Esophagus muscularis mucosa (tissue), 4 donors: Measurements from ENCODE around the gene LPAR5. TPM values are rescaled to one million over a fixed set of nuclear protein-coding genes. Genes with fewer than 3 reads are reported as not detected.

Experiments used
- DNase-seq: peaks from one replicate; pipeline ENCODE4 v3.0.0-alpha.2; 2017; ENCODE audit errors: extremely low spot score
- H3K27ac ChIP-seq, 4 donors: fragments of 200-600 bp; sonication (generic); replicated peaks in 1 of 4; 1 replicate in 3 of 4; 2 replicates in 1 of 4; pipeline ENCODE4 v1.5.1; 2016 to 2019; ENCODE audit warnings: mild to moderate bottlenecking in 1 of 4
- H3K27me3 ChIP-seq, 4 donors: fragments of 200-600 bp; sonication (generic); one replicate each; pipeline versions ENCODE4 v1.5.1 to v1.6.0; 2016 to 2019
- H3K36me3 ChIP-seq, 4 donors: fragments of 200-600 bp; sonication (generic); one replicate each; pipeline ENCODE4 v1.5.1; 2016 to 2019
- H3K4me1 ChIP-seq, 4 donors: fragments of 200-600 bp; sonication (generic); one replicate each; pipeline ENCODE4 v1.5.1; 2016 to 2019
- H3K4me3 ChIP-seq, 4 donors: fragments of 200-600 bp; sonication (generic); 1 replicate in 2 of 4; 2 replicates in 2 of 4; pipeline ENCODE4 v1.5.1; 2016 to 2019; ENCODE audit warnings: mild to moderate bottlenecking in 4 of 4, moderate library complexity in 1 of 4
- H3K9me3 ChIP-seq, 4 donors: fragments of 200-600 bp; sonication (generic); 1 replicate in 3 of 4; 2 replicates in 1 of 4; pipeline ENCODE4 v1.5.1; 2016 to 2019
- CTCF ChIP-seq, 3 experiments: fragments of 200-600 bp in 2 of 3; fragments of 450-650 bp in 1 of 3; sonication (generic) in 2 of 3; IDR thresholded peaks; one replicate each; pipeline ENCODE4 v1.5.1; 2017 to 2019; ENCODE audit warnings: antibody characterized with exemption in 3 of 3, mild to moderate bottlenecking in 2 of 3, moderate library complexity in 1 of 3
- EP300 ChIP-seq: sonication (generic); formaldehyde crosslinking; IDR thresholded peaks from one replicate; pipeline ENCODE4 v1.6.1; 2017; ENCODE audit warnings: antibody characterized with exemption
- POLR2A ChIP-seq: fragments of 450-650 bp; IDR thresholded peaks from one replicate; pipeline ENCODE4 v1.6.1; 2017; ENCODE audit warnings: antibody characterized with exemption, moderate library complexity, mild to moderate bottlenecking, low read depth
- POLR2AphosphoS5 ChIP-seq, 2 donors: sonication (generic); formaldehyde crosslinking; IDR thresholded peaks; one replicate each; pipeline ENCODE4 v1.6.1; 2017; ENCODE audit warnings: antibody characterized with exemption in 2 of 2
- WGBS: methylation state at CpG from one replicate; pipeline ENCODE4 v1.1.5; 2018; 5-methylcytosine and 5-hydroxymethylcytosine counted together
- intact Hi-C: fragments of 100-400 bp; cut with DNase I; formaldehyde crosslinking; loops from one replicate; pipeline ENCODE4 v1.15.1; 2023
- total RNA-seq, 4 donors: library from RNA; depleted of rRNA; stranded (reverse); fragments of >200 nt; gene quantifications; one replicate each; pipeline versions ENCODE4 v1.1.0 to v1.2.1, GENCODE V29; 2016

The LPAR5 gene
- total RNA-seq, 4 donors from 2014 or later, result 1.7 to 2.5 (median 1.8) TPM

DNA sequence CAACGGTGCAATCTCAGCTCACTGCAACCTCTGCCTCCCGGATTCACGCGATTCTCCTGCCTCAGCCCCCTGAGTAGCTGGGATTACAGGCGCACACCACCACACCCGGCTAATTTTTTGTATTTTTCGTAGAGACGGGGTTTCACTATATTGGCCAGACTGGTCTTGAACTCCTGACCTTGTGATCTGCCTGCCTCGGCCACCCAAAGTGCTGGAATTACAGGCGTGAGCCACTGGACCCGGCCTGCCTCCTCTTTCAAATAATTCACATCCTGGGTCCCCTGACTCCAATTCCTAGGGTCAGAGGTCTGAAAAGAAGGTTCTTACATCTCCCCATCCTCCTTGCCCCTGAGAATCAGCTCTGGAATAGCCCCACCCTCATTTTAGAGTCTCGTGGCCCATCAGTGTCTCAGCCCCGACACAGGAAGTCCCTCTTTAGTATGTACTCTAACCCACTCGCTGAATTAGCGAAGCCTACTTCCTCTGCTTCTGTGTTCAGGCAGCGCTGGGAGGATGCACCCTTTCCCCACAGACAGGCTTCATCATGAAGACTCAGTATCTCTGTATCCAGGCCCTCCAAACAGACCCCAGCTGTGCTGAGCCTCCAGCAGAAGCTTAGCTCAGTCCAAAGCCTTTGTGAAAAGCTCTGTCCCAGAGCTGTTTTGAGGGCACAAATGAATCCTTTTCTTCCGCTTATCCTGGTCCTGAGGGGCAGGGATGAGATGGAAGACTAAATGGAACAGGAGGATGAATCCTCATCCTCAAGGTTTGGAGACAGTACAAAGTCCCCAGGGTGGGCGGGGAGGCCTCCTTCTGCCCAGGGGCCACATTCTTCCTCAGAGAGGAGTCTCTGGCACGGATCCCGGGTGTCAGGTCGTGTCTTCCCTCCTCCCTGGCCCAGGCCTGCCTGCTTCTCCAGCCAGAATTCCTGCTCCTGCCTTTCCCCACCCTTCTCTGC, 3.5 kb downstream of the LPAR5 start:
- intact Hi-C loops, result no loop called here
- Histone ChIP-seq H3K27me3 (peaks cover 0 to 11% (median 0%) of the 10 kb centered on the region in 4 donors), H3K4me3 (no peak overlapping the region), H3K4me1 (peaks cover 0 to 14% (median 10%) of the 10 kb centered on the region in 4 donors), H3K27ac (peak overlapping the region in 1 of 4 donors; percentile 42), H3K9me3 (no peaks in the 10 kb centered on the region), H3K36me3 (no peaks in the 10 kb centered on the region)
- TF ChIP-seq POLR2AphosphoS5 (IDR thresholded peaks at IDR 0.05) (peak in 1 of 2 donors; percentile 13), POLR2A (no peak)
- no peak for DNase-seq
- WGBS, result 57% methylated on average over 21 of the region's 21 CpGs

DNA sequence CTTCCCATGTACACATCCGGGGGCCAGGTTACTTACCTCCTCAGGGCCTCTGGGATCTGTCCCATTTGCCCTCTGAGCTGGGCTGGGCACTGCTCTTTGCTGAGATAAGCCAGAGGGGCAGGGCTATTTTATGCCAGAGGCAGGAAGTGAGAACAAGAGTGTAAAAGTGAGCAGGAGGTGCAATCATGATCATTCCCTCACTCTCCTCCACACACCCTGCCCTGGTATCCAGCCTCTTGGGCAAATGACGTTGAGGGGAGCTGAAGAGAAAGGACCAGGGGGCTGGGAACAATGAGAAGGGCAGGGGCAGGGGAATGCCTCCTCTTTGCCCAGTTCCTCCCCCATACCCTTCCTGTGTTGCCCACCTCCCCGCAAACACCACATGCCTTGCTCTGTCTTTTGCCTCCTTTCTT, 4.2 kb downstream of the LPAR5 start:
- peak overlapping the region in 1 of 4 donors; percentile 18 for H3K27ac ChIP-seq
- peaks cover 0 to 11% (median 0%) of the 10 kb centered on the region in 4 donors for H3K27me3 ChIP-seq
- intact Hi-C loops, result no loop called here
- no peak for DNase-seq
- H3K4me1 ChIP-seq, result peaks cover 0 to 14% (median 10%) of the 10 kb centered on the region in 4 donors
- no peak overlapping the region for H3K4me3 ChIP-seq
- no peak for TF ChIP-seq CTCF (IDR thresholded peaks at IDR 0.05)
- 86% methylated on average over 3 of the region's 3 CpGs for WGBS
- no peaks in the 10 kb centered on the region for H3K9me3 ChIP-seq
- no peaks in the 10 kb centered on the region for H3K36me3 ChIP-seq

DNA sequence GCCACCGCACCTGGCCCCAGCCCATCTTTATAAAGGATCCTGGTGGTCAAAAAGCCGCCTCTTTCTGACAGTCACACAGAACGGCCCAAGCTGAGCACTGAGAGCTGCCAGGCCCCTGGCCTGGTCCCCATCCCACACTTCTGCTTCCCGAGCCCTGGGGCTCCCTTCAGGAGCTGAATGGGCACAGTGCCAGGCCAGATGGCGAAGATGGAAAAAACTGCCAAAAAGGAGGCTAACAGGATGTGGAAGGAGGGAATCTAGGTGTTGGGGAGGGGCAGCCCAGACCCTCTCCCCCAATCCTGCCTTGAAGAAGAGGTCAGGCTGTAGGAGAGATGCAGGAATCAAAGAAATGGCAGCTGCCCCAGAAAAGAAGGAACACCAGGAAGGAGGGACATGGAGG, 5.0 kb downstream of the LPAR5 start:
- WGBS, result 49% methylated on average over 5 of the region's 5 CpGs
- Histone ChIP-seq H3K27ac (no peak overlapping the region), H3K9me3 (no peaks in the 10 kb centered on the region), H3K27me3 (peaks cover 0 to 11% (median 0%) of the 10 kb centered on the region in 4 donors), H3K4me1 (peaks cover 0 to 14% (median 10%) of the 10 kb centered on the region in 4 donors), H3K36me3 (no peaks in the 10 kb centered on the region), H3K4me3 (no peak overlapping the region)
- intact Hi-C loops, result no loop called here
- no peak for TF ChIP-seq POLR2AphosphoS5 (IDR thresholded peaks at IDR 0.05)
- TF ChIP-seq CTCF (IDR thresholded peaks at IDR 0.05), result no peak
- no peak for TF ChIP-seq EP300
- no peak for TF ChIP-seq POLR2A
- DNase-seq, result no peak

GRCh38 chr12:6627616-6628015, 8.1 kb downstream of the LPAR5 start:
- TF ChIP-seq POLR2A (no peak), CTCF (IDR thresholded peaks at IDR 0.05) (no peak), POLR2AphosphoS5 (IDR thresholded peaks at IDR 0.05) (no peak), EP300 (no peak)
- no peak for DNase-seq
- Histone ChIP-seq H3K9me3 (no peaks in the 10 kb centered on the region), H3K27me3 (peaks cover 0 to 11% (median 0%) of the 10 kb centered on the region in 4 donors), H3K4me1 (peaks cover 0 to 7% (median 2%) of the 10 kb centered on the region in 4 donors), H3K4me3 (no peak overlapping the region), H3K27ac (no peak overlapping the region), H3K36me3 (no peaks in the 10 kb centered on the region)
- intact Hi-C loops, result no loop called here
- 46% methylated on average over 7 of the region's 7 CpGs for WGBS

DNA sequence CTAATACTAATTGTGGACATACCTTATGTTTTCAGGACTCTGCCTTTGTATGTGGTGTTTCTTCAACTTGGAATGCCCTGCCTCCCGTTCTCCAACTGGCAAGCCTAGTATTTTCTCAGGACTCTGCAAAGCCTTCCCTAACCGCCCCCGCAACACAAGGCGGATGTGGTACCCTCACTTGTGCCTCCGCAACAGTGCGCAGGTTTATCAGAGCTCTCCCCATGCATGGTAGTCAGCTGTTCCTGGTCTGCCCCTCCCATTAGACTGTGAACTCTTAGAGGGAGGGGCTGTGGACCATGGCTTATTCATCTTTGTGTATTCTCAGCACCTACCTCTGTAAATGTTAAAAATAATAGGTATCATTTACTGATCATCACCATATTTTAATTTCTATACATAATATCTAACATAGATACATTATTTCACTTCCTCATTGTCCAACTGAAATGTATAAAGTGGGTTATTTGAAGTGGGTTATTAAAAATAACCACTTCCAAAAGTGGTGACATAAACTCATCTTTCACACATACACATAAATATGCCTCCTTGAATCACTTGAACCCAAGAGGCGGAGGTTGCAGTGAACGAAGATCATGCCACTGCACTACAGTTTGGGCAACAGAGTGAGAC, 9.0 kb downstream of the LPAR5 start:
- Histone ChIP-seq H3K27ac (no peak overlapping the region), H3K9me3 (no peaks in the 10 kb centered on the region), H3K4me1 (no peaks in the 10 kb centered on the region), H3K36me3 (no peaks in the 10 kb centered on the region), H3K4me3 (no peak overlapping the region), H3K27me3 (peaks cover 0 to 11% (median 0%) of the 10 kb centered on the region in 4 donors)
- TF ChIP-seq POLR2A, result no peak
- TF ChIP-seq CTCF (IDR thresholded peaks at IDR 0.05), result no peak
- no peak for TF ChIP-seq EP300
- TF ChIP-seq POLR2AphosphoS5 (IDR thresholded peaks at IDR 0.05), result no peak
- 86% methylated on average over 8 of the region's 8 CpGs for WGBS
- intact Hi-C loops, result no loop called here
- DNase-seq, result no peak
